Fibroblast of skin of back (primary cell): ENCODE results near the gene ABHD2.
"Not testable (repeated sequence)": the region's sequence is repeated elsewhere in the genome, so short reads cannot be mapped to it uniquely, and the experiment has no call there.

ENCODE experiments used
- DNase-seq: peaks from one replicate; pipeline ENCODE4 v3.0.0-alpha.2; 2013

ABHD2 gene

GRCh38 chr15:89121414-89121813 is 33.2 kb downstream of the ABHD2 start:
- DNase-seq = no peak

- DNase-seq = no peak
These were observed 34.4 kb downstream of the ABHD2 start for GRCh38 chr15:89122505-89123180.

- peak; percentile 80 for DNase-seq
These were observed 34.9 kb downstream of the ABHD2 start for GRCh38 chr15:89123181-89123525.

- DNase-seq = no peak
These were observed 37.0 kb downstream of the ABHD2 start for GRCh38 chr15:89125088-89125826.

- DNase-seq = no peak
These were observed 37.8 kb downstream of the ABHD2 start for GRCh38 chr15:89126009-89126408.

- DNase-seq = no peak
These were observed 38.9 kb downstream of the ABHD2 start for GRCh38 chr15:89127054-89127702.

- DNase-seq = no peak
These were observed 40.3 kb downstream of the ABHD2 start for GRCh38 chr15:89128320-89129122.

- DNase-seq = peak; percentile 31
These were observed 41.0 kb downstream of the ABHD2 start for GRCh38 chr15:89129123-89129815.

- DNase-seq = no peak
These were observed 41.5 kb downstream of the ABHD2 start for GRCh38 chr15:89129816-89130134.

- no peak for DNase-seq
These were observed 41.9 kb downstream of the ABHD2 start for GRCh38 chr15:89130201-89130600.

- DNase-seq = no peak
These were observed 43.5 kb downstream of the ABHD2 start for GRCh38 chr15:89131731-89132130.

GRCh38 chr15:89132611-89133507 is 44.6 kb downstream of the ABHD2 start:
- DNase-seq = no peak

- not testable (repeated sequence) for DNase-seq
These were observed 47.3 kb downstream of the ABHD2 start for GRCh38 chr15:89135387-89136077.

GRCh38 chr15:89136078-89136806 is 48.0 kb downstream of the ABHD2 start:
- DNase-seq = no peak

GRCh38 chr15:89136818-89137772 is 48.8 kb downstream of the ABHD2 start:
- DNase-seq = peak; percentile 58

- DNase-seq = no peak
These were observed 49.7 kb downstream of the ABHD2 start for GRCh38 chr15:89137926-89138325.

- DNase-seq = peak; percentile 49
These were observed 50.9 kb downstream of the ABHD2 start for GRCh38 chr15:89138999-89139612.
